ENCODE data around the gene MTMR1.

The MTMR1 gene

DNA sequence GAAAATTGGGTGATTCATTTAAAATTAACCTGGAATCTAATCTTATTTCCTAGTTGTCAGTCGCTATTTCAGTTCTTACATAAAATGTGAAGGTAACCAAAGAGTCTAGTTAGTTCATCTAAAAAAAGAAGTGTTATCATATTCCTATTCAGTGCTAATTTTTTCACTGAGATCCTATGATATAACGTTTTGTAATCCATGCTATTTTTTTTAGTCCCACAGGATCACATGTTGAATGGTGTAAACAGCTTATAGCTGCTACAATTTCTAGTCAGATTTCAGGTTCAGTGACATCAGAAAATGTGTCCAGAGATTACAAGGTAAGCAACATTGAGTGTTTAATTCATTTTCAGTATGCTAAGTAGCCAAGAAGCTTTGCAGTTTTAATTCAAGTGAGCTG lies 5.8 kb downstream of the MTMR1 start:
- no peak for DNase-seq

DNA sequence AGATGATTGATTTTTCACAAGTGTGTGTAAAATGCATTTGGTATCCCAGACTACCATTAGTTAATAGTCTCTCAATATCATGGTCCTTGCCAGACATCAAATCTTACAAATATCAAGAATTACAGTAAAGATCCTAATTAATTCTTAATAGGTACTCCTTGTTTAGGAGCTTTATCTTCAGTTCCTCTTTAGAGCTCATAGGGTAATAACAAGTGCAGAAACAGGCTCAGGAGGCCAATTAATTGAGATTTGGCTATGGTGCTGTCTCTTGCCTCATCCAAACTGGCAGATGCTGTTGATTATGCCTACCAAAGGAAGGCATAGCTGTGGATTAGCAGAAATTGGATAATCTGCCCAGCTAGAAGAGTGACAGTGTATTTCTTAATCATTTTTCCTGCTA lies 6.9 kb downstream of the MTMR1 start:
- DNase-seq = no peak

DNA sequence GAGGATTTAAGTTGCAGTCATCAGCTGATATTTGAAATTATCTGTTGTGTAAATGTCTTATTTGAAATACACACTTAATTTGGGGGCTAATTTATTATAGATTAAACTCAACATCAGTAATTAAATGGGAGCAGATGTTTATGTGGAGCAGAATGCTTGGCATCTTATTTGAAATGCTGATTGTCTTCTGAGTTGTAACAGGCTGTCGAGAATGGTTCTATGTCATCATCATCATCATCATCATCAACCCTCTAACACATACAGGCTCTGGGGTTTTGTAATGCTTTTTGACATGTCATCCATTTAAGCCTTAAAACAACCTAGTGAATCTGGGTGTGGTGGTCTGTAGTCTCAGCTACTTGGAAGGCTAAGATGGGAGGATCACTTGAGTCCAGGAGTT lies 8.2 kb downstream of the MTMR1 start:
- DNase-seq = no peak

DNA sequence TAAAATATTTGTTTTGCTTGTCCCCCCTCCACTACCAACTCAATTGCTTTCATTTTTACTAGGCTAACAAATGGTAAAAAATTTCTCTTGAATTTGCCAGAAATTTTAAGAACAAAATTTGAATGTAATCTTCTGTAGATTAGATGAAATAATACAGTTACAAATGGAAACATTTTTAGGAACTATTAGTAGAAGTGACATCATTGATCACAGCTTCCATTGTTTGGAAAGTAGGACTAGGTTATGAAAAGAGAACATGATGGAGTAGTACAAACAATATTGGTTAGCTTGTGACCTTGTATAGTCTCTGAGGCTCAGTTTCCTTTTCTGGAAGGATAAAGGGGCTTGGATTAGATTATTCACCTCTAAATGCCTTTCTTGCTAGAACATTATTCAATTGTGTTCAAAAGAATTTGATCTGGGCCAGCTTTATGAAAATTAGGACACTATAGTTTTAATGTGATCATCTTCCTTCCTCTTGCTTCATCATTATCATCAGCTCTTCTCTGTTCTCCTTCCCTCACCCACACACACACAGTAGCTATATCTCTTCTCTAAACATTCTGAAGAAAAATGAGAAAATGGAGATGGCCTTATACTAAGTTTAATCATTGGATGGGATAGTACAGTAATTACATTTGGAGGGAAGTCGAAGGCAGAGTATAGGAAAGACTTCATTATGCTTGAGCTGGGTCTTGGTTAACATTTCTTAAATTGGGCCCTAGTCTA lies 9.9 kb downstream of the MTMR1 start:
- DNase-seq = no peak

DNA sequence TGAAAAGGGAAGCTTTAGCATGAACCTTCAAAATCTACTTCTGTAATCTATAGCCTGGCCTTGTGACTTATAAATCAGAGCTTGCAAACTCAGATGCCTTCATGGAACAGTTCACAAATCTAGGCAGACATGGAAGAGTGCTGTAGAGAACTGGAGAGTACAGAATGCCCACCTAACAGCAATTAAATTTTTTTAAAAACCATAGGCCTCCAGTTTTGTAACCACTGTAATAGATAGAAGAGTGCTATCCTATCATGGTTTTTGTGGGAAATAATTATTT lies 10.4 kb downstream of the MTMR1 start:
- no peak for DNase-seq

DNA sequence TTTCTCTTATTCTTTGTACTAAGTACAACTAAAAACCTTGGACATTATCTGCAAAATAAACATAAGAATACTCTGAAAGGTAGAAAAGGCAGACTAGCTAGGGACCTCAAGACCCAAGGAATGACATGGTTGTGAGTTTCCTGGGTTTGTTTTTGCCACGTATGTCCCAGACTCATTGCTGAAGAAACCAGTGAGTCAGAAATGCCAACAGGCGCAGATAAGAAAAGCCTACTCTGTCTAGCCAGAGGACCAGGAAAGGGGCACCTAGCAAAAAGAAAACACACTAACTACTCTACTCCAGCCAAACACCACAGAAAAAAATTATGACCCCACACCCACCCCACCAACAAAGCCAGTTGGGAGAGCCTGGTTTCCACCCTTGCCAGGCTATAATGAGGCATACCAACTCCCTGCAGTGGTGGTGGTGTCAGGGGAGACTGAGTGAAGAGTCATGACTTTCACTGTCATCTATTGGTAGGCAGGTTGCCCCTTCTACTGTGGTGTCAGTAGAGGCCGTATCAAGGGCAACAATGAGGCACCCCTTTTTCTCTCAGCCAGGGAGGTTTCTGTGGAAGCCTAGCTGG lies 10.9 kb downstream of the MTMR1 start:
- DNase-seq = no peak

DNA sequence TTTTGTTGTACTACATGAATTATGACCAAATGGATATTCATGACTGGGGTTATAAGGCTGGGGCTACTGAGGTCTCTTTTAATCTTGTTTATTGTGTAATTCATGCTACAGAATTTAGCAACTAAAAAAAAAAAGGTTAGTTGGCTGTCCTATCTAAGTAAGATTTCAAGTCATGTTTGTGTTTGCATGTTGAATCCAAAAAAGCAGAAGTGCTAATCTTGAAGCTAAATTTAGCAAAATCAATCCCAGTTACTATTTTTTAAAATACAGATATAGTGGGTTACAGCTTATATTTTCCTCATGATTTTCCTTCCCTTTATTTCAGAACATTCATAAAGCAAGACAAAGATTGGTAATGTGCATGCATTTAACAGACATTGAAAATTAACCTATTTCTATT lies 19.4 kb downstream of the MTMR1 start:
- DNase-seq = no peak

DNA sequence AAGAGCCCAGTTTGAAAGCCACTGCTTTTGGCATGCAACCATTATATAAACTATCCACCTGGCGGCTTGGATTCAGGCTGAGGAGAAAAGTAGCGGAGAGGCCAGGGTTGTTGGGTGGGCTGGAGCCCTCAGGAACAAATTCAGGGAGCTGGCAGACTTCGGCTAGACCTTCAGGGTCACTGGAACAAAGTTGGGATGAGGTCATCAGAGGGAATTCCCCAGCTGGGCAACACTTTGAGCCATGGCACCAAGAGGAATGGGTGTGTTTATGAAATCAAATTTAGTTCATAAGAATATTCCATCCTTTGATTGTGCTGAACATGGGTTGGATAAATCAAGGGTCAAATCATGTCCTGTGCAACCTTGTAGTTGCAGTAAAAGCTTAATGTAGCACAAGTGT lies 22.0 kb downstream of the MTMR1 start:
- DNase-seq = no peak

DNA sequence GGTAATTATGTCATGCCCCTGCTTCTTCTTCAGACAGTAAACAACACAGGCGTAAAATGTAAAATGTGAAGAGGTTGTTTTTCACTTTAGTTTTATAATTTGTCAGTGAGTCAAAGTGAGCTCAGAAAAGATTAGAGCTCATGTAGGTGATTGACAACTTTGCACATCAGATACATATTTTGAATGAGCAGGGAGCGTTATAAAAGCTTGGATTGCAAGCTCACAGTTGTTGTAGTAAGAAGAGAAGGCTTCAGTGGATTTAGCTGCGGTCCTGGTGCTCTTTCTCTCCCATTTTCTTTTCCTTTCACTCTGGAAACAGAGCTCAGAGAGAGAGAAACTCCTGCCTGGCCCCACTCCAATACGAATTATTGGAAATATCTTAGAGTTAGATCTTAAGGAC lies 26.4 kb downstream of the MTMR1 start:
- DNase-seq = no peak

DNA sequence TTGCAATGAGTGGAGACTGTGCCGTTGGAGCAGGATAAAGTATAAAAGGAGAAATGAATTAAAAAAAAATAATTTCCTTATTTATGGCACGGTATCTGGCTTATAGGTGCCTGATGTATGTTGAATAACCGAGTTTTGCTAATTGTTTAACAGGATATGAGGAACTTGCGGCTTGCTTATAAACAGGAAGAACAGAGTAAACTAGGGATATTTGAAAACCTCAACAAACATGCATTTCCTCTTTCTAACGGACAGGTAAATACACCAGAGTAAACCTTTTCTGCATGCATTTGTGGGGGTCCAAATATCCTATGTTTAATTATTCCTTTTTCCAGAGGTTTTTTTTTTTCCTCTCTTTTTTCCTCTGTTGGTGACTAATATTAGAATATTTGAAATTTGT lies 36.8 kb downstream of the MTMR1 start:
- DNase-seq = no peak

DNA sequence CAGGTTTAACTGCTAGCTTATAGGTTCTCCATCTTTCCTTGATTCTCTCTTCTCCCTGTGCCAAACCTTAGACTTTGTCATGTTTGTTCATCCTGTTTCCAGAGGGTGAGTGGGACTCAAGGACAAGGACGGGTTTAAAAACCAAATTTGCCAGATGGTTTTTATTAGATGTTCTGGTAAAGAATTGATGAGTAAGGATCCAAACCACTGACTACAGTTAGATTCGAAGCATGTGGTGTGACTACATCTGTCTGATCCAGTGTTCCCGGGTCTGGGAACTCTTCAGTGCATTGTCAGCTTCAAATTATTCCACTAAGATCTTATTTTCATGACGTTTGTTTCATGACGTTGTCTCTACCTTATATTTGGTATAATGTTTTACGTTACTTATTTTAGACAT lies 37.5 kb downstream of the MTMR1 start:
- DNase-seq = no peak

DNA sequence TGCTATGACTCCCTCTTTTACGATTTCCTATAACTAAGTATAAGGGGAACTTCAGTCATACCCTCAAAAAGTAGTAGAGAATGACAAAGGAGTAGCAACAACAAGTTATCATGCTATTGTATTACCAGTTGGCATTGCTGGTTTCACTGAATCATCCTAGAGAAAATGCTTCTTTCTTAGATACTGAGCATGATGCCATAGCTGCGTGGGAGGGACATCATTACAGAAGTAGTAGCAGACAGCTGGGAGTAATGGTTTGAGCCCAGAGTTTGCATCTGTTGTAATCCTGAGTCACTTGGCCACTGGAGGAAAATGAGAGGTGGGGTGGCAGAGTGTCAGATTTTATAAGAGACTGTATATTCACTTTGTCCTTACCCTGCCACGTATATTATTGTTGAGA lies 38.6 kb downstream of the MTMR1 start:
- DNase-seq = no peak

DNA sequence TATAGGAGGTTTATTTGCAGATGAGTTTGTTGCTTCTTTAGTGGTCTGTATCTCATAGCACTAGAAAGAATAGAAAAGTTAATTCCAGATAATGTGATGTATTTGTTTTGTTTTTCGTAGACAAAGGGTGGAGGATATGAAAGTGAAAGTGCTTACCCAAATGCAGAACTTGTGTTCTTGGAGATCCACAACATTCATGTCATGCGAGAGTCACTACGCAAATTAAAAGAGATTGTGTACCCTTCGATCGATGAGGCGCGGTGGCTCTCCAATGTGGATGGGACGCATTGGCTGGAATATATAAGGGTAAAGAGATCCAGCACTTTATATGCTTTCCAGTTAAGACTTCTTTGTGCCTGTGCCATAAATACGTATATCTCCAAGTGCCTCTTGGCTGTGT lies 43.3 kb downstream of the MTMR1 start:
- DNase-seq = no peak

DNA sequence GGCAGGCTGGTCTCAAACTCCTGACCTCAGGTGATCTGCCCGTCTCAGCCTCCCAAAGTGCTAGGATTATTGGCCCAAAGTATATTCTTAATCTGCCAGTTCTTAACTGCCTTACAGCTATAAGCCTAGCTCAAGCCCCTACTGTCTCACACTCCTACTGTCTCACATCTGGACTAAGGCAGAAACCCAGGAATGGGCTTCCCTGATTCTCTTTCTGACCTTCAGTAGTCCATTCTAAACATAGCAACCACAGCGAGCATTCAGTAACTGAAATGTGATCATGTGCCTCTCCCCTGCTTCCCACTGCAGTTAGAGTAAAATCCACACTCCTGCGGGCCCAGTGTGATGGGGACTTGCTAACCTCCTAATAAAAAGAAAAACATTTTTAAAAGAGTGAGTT lies 58.9 kb downstream of the MTMR1 start:
- DNase-seq = no peak

DNA sequence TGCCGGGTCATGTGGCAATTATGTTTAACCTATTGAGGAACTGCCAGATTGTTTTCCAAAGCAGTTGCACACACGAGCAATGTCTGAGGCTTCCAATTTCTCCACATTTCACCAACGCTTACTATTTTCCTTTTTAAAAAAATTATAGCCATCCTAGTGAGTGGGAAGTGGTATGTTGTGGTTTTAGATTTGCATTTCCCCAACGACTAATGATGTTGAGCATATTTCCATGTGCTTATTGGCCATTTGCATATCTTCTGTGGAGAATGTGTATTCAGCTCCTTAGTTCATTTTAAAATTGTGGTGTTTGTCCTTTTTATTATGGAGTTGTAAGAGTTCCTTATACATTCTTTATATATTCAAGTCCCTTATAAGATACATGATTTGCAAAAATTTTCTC lies 60.2 kb downstream of the MTMR1 start:
- no peak for DNase-seq

DNA sequence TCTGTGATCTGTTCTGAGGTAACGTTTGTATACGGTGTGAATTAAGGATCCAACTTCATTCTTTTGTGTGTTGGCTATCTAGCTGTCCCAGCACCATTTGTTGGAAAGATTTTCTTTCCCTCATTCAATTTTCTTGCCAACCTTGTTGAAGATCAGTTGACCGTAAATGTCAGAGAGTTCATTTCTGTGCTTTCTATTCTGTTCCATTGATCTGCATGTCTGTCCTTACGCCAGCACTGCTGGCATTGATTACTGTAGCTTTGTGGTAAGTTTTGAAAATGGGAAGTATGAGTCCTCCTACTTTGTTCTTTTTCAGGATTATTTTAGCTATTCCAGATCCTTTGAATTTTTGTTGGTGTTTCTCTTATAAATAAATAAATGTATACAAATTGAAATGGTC lies 60.8 kb downstream of the MTMR1 start:
- no peak for DNase-seq

DNA sequence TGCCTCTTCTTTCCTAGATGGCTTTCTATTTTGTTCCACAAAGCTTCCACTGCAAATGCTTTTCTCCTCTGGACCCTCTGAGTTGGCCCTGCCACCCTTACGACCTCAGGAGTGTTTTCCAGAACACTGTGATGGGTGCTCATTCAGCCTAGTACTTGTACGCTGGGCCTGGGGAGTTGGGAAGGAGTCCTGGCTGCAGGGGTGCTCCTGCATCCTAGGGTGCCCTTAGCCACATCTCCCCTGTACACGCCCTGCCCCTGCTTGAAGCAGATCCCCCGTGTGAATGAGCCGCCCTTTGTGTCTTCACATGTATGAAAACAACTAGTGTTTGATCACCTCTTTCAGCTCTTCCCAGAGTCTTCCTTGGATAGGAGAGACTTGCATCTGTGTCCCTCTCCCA lies 64.2 kb downstream of the MTMR1 start:
- no peak for DNase-seq

DNA sequence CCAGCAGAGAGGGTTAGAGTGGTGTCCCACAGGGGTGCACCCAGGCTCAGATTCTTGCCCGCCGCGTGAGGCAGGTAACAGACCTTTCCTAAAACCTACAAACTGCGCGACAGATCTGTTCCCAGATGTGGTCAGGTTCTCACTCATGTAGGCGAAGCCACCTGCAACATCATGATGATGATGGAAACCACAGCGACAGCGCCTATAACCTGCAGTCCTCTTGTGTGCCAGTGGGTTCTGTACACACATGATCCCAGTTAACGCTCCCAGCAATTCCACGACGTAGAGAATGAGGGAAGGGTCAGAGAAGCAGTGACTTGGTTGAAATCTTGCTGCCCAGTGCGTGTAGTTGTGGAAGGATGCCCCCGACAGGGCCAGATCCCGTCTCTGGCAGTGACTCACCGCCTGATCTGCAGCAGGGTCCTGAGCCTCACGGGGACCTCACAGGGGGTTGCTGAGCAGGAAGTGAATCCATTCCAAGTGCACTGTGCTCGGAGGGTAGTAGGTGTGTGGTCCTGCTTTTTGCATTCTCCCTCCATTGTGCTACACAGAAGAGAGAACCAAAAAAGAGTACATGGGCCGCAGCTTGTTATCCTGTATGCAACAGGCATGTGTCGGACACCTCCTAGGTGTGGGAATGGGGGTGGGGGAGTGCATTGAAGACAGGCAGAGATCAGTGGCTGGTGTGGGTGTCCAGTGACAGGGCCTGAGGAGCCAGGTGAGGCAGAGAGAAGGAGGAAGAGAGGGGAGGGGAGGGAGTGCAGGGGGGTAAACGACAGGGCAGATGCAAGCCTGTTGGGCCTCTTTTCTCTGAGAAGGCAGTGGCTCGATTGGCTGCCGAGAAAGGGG lies 66.6 kb downstream of the MTMR1 start:
- no peak for DNase-seq

DNA sequence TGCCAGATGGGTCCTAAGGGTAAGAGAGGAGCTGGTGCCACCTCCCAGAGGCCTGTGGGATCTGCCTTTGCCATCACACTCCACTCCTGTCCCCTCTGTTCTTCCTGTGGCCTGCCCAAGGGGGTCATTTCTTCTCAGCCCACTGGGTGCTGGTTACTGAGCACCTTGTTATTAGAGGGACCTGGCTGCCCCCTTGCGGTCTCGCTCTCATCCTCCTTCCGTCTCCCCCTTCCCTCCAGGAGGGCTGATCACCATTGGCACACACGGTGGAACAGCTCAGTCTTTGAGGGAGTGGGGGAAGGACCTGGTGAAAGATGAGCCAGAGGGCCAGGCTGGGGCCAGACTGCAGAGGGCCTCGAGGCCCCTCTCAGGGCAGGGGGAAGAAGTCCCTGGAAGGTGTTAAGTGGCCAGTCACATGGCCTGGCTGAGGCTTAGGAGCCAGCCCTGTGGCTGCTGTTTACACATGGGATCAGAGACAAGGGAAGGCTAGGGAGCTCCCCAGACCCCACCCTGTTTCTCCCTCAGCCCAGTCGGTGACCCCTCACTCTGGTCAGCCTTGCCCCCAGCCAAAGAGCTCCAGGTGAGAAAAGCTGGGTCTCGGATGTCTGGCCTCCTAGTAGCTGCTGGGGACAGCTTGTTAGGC lies 68.1 kb downstream of the MTMR1 start:
- DNase-seq = no peak

DNA sequence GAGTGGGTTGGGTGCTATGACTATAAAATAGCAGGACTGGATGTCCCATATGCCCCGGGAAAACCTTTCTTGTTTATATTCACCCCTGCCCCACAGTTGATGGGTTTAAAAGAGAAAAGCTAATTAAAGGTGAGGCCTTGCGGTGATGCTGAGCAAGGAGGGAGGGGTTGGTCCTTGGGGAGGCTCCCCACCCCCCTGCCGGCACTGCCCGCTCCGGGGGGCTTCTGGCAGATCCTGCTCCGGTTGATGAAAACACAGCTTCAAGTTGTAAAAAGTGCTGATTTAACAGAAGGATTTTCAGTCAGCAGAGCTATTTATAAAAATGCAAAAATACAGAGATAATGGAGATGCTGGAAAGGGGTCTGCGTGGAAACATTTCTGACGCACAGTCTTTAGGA lies 68.6 kb downstream of the MTMR1 start:
- no peak for DNase-seq

DNA sequence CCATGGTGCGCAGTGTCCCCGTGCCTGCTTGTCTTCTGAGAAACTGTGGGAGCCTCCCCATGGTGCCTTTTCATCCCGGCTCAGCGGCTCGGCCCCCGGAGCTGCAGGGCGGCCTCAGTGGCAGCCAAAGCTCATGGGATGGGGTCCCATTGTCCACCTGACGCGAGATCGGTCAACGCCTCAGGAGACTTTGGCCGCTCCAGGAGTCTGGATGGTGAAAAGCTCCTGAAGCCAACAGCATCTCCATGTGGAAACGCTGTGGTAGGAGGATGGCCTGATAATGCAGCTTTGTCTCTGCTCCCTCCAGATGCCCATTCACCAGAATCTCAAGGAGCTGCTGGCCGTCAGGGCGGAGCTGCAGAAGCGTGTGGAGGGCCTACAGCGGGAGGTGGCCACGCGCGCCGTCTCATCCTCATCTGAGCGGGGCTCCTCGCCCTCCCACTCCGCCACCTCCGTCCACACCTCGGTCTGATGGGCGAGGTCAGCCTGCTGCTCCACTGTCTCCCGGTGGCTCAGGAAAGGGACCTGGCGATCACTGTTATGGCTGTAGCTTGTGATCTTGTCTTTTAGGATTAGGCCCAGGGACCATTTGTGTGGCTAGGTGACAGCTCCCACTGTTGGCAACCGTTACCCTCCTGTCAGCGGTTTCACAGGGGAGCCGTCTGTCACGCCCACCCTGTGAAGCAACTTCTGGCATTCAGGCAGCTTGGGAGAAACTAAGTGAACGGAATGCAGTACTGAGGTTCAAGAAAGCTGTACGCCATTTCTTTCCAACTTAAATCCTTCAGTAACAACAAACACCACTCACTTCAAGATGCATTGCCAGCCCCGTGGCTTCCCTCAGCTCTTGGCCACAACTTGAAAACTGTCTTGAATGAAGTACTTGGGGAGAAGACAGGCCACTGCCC lies 69.3 kb downstream of the MTMR1 start:
- DNase-seq = no peak

DNA sequence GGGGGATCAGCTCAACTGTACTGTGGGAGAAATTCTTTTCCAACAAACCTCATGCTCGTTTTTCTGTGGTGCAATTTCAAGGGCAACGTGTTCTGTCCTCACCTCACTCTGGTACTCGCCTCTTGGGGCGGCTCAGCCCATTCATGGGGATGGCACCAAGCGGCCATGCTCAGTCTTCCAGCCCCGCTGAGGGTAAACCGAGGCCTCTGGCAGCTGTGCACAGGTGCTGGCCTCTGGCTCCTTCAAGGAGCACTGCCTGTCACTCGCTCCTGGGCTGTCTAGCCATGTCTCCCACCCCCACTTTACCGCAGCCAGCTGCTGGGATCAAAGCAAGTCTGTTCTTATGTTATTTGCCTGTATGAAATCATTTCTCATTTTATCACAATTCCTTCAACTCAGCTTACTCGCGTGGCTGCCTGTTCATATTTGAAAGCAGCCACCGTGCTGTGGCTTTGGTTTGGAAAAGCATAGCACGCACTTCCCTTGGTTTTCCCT lies 70.2 kb downstream of the MTMR1 start:
- no peak for DNase-seq

DNA sequence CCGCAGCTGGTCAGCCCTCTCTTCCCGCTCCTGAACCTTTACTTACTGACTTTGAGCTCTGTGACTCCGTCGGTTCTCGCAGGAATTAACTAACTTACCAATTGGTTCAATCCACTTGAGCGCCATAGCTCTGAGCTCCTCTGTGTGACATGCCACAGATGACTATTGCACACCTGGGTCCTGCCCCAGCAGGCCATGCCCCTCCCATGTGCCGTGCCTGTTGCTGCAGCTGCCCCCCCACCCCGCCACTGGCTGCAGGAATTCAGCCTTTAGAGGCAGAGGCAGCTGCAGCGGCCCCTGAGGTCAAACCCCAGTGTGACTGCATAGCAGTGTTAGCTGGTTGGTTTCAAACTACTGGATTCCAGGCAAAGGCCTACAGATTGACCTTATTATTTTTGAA lies 70.6 kb downstream of the MTMR1 start:
- DNase-seq = no peak
